Type B pancreatic cell (in vitro differentiated cells): Measurements from ENCODE around the gene LSM12. TPM values are rescaled to one million over a fixed set of nuclear protein-coding genes. Genes with fewer than 3 reads are reported as not detected.
"Not testable (repeated sequence)": the region's sequence is repeated elsewhere in the genome, so short reads cannot be mapped to it uniquely, and the experiment has no call there.

Experiments
- DNase-seq: peaks from one replicate; pipeline ENCODE4 v3.0.0; 2021; ENCODE audit warnings: mixed read lengths; ENCODE audit not compliant: unreplicated experiment; ENCODE audit errors: extremely low spot score
- H3K27ac Mint-ChIP-seq: 2 replicates; pipeline ENCODE4 v1.8.0; 2021; ENCODE audit warnings: mild to moderate bottlenecking, mixed read lengths
- H3K27me3 Mint-ChIP-seq: 2 replicates; pipeline ENCODE4 v1.8.0; 2021; ENCODE audit warnings: mixed read lengths
- H3K36me3 Mint-ChIP-seq: 2 replicates; pipeline ENCODE4 v1.8.0; 2021; ENCODE audit warnings: mixed read lengths
- H3K4me1 Mint-ChIP-seq: one replicate; pipeline ENCODE4 v1.8.0; 2021; ENCODE audit warnings: mixed read lengths; ENCODE audit not compliant: unreplicated experiment
- H3K4me3 Mint-ChIP-seq: 2 replicates; pipeline ENCODE4 v1.8.0; 2021; ENCODE audit warnings: mild to moderate bottlenecking, mixed read lengths
- H3K9me3 Mint-ChIP-seq: 2 replicates; pipeline ENCODE4 v1.8.0; 2021; ENCODE audit warnings: mixed read lengths
- CTCF ChIP-seq: fragments of 200-600 bp; sonication (generic); conservative IDR thresholded peaks from 2 replicates; pipeline ENCODE4 v1.5.0; 2021; ENCODE audit warnings: antibody characterized with exemption, mild to moderate bottlenecking
- total RNA-seq: library from RNA; stranded (reverse); gene quantifications from 2 replicates; pipeline ENCODE4 v1.2.1, GENCODE V29; 2021; ENCODE audit warnings: low replicate concordance

The LSM12 gene
- total RNA-seq, 1 donor from 2014 or later: 50.6 TPM

- no peak for DNase-seq
- no peaks in the 10 kb centered on the region for H3K27me3 Mint-ChIP-seq
- no peak for TF ChIP-seq CTCF
- peaks cover 4% of the 10 kb centered on the region for H3K36me3 Mint-ChIP-seq
- peaks cover 4% of the 10 kb centered on the region for H3K4me1 Mint-ChIP-seq
- H3K4me3 Mint-ChIP-seq: no peak overlapping the region
- H3K9me3 Mint-ChIP-seq: no peaks in the 10 kb centered on the region
- no peak overlapping the region for H3K27ac Mint-ChIP-seq
These were observed 42.2 kb downstream of the LSM12 start for GRCh38 chr17:44024271-44024663.

GRCh38 chr17:44023545-44024270, 42.8 kb downstream of the LSM12 start:
- Mint-ChIP-seq H3K4me3 (no peak overlapping the region), H3K27ac (no peak overlapping the region), H3K9me3 (no peaks in the 10 kb centered on the region)

GRCh38 chr17:44022246-44022645, 44.2 kb downstream of the LSM12 start:
- no peak overlapping the region for H3K4me3 Mint-ChIP-seq
- H3K36me3 Mint-ChIP-seq: peaks cover 4% of the 10 kb centered on the region
- H3K27me3 Mint-ChIP-seq: no peaks in the 10 kb centered on the region
- TF ChIP-seq CTCF: no peak
- H3K27ac Mint-ChIP-seq: no peak overlapping the region
- peaks cover 4% of the 10 kb centered on the region for H3K4me1 Mint-ChIP-seq
- DNase-seq: no peak
- no peaks in the 10 kb centered on the region for H3K9me3 Mint-ChIP-seq

More at GRCh38 chr17:44023545-44024270, 42.8 kb downstream of the LSM12 start:
- no peak for DNase-seq
- TF ChIP-seq CTCF: no peak
- H3K27me3 Mint-ChIP-seq: no peaks in the 10 kb centered on the region
- H3K4me1 Mint-ChIP-seq: peaks cover 4% of the 10 kb centered on the region
- H3K36me3 Mint-ChIP-seq: peaks cover 4% of the 10 kb centered on the region

- H3K27me3 Mint-ChIP-seq, H3K36me3 Mint-ChIP-seq, DNase-seq, H3K4me1 Mint-ChIP-seq, H3K9me3 Mint-ChIP-seq, H3K27ac Mint-ChIP-seq, H3K4me3 Mint-ChIP-seq: not testable (repeated sequence)
These were observed 45.2 kb downstream of the LSM12 start for GRCh38 chr17:44021227-44021626.

GRCh38 chr17:44014437-44015172, 51.9 kb downstream of the LSM12 start, which contains the start of gene TMEM101:
Gene TMEM101, minus strand, starts transcription at chr17:44014963. Its CDS starts 11 bp downstream, at chr17:44014952.
- Mint-ChIP-seq H3K4me1 (peaks cover 11% of the 10 kb centered on the region), H3K27ac (peak within 1 kb of the TSS; percentile 94), H3K9me3 (no peaks in the 10 kb centered on the region), H3K36me3 (peaks cover 12% of the 10 kb centered on the region), H3K27me3 (no peaks in the 10 kb centered on the region), H3K4me3 (peak within 1 kb of the TSS; percentile 97)
- TF ChIP-seq CTCF: no peak
- peak; percentile 85 for DNase-seq

GRCh38 chr17:44014133-44014436, 52.4 kb downstream of the LSM12 start:
- no peaks in the 10 kb centered on the region for H3K27me3 Mint-ChIP-seq
- H3K4me3 Mint-ChIP-seq: peak overlapping the region; percentile 97
- peaks cover 13% of the 10 kb centered on the region for H3K36me3 Mint-ChIP-seq
- peaks cover 11% of the 10 kb centered on the region for H3K4me1 Mint-ChIP-seq
- no peak for TF ChIP-seq CTCF
- DNase-seq: no peak
- H3K9me3 Mint-ChIP-seq: no peaks in the 10 kb centered on the region
- peak overlapping the region; percentile 94 for H3K27ac Mint-ChIP-seq
